B cell (primary cell): ENCODE data around the gene PACSIN2. TPM values are rescaled to one million over a fixed set of nuclear protein-coding genes. Genes with fewer than 3 reads are reported as not detected.
A peak's percentile ranks its signal among the peaks of the same experiment; 100 is the strongest.

Source experiments
- ATAC-seq: fragments of 200-7000 bp; cut with Tn5 transposase; one replicate; pipeline ENCODE4 v1.10.0; 2021; ENCODE audit warnings: low read depth, mild to moderate bottlenecking, moderate number of reproducible peaks, moderate library complexity
- CTCF ChIA-PET: fragments of 350-600 bp; sonication (Branson Sonifier 250); formaldehyde crosslinking; loops from one replicate; lab custom pipeline; 2021; ENCODE audit warnings: antibody characterized with exemption, inconsistent platforms; lab: Charles Lee
- POLR2A ChIA-PET: fragments of 350-600 bp; sonication (Branson Sonifier 250); formaldehyde crosslinking; loops from one replicate; lab custom pipeline; 2021; ENCODE audit warnings: antibody characterized with exemption; lab: Charles Lee
- DNase-seq: peaks from one replicate; pipeline ENCODE4 v3.0.0; 2013
- H2AFZ ChIP-seq: 2 replicates; pipeline ENCODE4 v1.6.1; 2012; ENCODE audit warnings: mild to moderate bottlenecking, low read depth, low read length; ENCODE audit not compliant: insufficient read depth, poor library complexity, severe bottlenecking
- H3K27ac ChIP-seq, 2 donors: 1 replicate in 1 of 2; 2 replicates in 1 of 2; pipeline ENCODE4 v1.5.1; 2012 to 2013; ENCODE audit warnings: low read length in 2 of 2, mild to moderate bottlenecking in 2 of 2, moderate library complexity in 1 of 2
- H3K27me3 ChIP-seq, 4 experiments: fragments of 200-600 bp in 1 of 4; sonication (generic) in 1 of 4; replicated peaks in 1 of 4; 1 replicate in 2 of 4; 2 replicates in 2 of 4; pipeline versions ENCODE4 v1.6.1 to v1.7.0; 2013 to 2016; ENCODE audit warnings: low read length in 3 of 4, mild to moderate bottlenecking in 2 of 4, mixed read lengths in 1 of 4, moderate library complexity in 1 of 4; ENCODE audit not compliant: insufficient read depth in 4 of 4, control insufficient read depth in 3 of 4; ENCODE audit errors: control extremely low read depth in 1 of 4
- H3K36me3 ChIP-seq, 2 experiments: replicated peaks in 1 of 2; 1 replicate in 1 of 2; 2 replicates in 1 of 2; pipeline versions ENCODE4 v1.6.1 to v1.7.1; 2013; ENCODE audit warnings: low read length in 1 of 2; ENCODE audit not compliant: insufficient read depth in 2 of 2, control insufficient read depth in 1 of 2; ENCODE audit errors: control extremely low read depth in 1 of 2, extremely low read depth in 1 of 2
- H3K4me1 ChIP-seq, 2 donors: fragments of 200-600 bp in 1 of 2; sonication (generic) in 1 of 2; 1 replicate in 1 of 2; 2 replicates in 1 of 2; pipeline versions ENCODE4 v1.5.1 to v1.6.1; 2013 to 2017; ENCODE audit warnings: low read length in 2 of 2; ENCODE audit not compliant: control insufficient read depth in 2 of 2, insufficient read depth in 2 of 2
- H3K4me2 ChIP-seq: replicated peaks from 2 replicates; pipeline ENCODE3; 2012; ENCODE audit warnings: mild to moderate bottlenecking, low read depth, low read length; ENCODE audit not compliant: poor library complexity, severe bottlenecking
- H3K4me3 ChIP-seq, 5 experiments: fragments of 200-600 bp in 1 of 5; sonication (generic) in 1 of 5; 1 replicate in 3 of 5; 2 replicates in 2 of 5; pipeline versions ENCODE4 v1.5.1 to v1.7.0; 2011 to 2016; ENCODE audit warnings: low read length in 4 of 5, mild to moderate bottlenecking in 4 of 5, low read depth in 2 of 5, control low read depth in 1 of 5, moderate library complexity in 1 of 5; ENCODE audit not compliant: insufficient read depth in 1 of 5; ENCODE audit errors: control extremely low read depth in 1 of 5, extremely low read depth in 1 of 5
- H3K79me2 ChIP-seq: fragments of 200-600 bp; sonication (generic); one replicate; pipeline ENCODE4 v1.6.0; 2016; ENCODE audit warnings: low read length; ENCODE audit not compliant: control insufficient read depth, insufficient read depth
- H3K9ac ChIP-seq: fragments of 200-600 bp; sonication (generic); 2 replicates; pipeline ENCODE4 v1.6.1; 2017; ENCODE audit warnings: mild to moderate bottlenecking, low read length, moderate library complexity
- H3K9me3 ChIP-seq, 3 donors: one replicate each; pipeline versions ENCODE4 v1.6.1 to v1.7.1; 2013; ENCODE audit warnings: low read length in 2 of 3; ENCODE audit not compliant: control insufficient read depth in 2 of 3, insufficient read depth in 1 of 3; ENCODE audit errors: control extremely low read depth in 1 of 3
- H4K20me1 ChIP-seq: 2 replicates; pipeline ENCODE4 v1.6.0; 2012; ENCODE audit warnings: mild to moderate bottlenecking, low read length; ENCODE audit not compliant: insufficient read depth, control insufficient read depth, poor library complexity, severe bottlenecking
- H3K27ac Mint-ChIP-seq: one replicate; pipeline ENCODE4 v1.8.0; 2021; ENCODE audit warnings: mixed read lengths
- H3K27me3 Mint-ChIP-seq: one replicate; pipeline ENCODE4 v1.8.0; 2021; ENCODE audit warnings: mixed read lengths
- H3K4me1 Mint-ChIP-seq: one replicate; pipeline ENCODE4 v1.8.0; 2021; ENCODE audit warnings: mixed read lengths
- H3K4me3 Mint-ChIP-seq: one replicate; pipeline ENCODE4 v1.8.0; 2021; ENCODE audit warnings: mixed read lengths
- H3K9me3 Mint-ChIP-seq: one replicate; pipeline ENCODE4 v1.8.0; 2022; ENCODE audit warnings: mixed read lengths; ENCODE audit not compliant: insufficient read depth
- EZH2 ChIP-seq: IDR thresholded peaks from 2 replicates; pipeline ENCODE4 v1.6.1; 2012; ENCODE audit warnings: borderline replicate concordance, low read depth, mild to moderate bottlenecking, moderate library complexity, low read length; ENCODE audit not compliant: insufficient read depth, poor library complexity, severe bottlenecking
- WGBS: methylation state at CpG from one replicate; pipeline ENCODE4 v1.1.5; 2013; ENCODE audit warnings: missing lambda C conversion rate; ENCODE audit not compliant: insufficient coverage; 5-methylcytosine and 5-hydroxymethylcytosine counted together
- intact Hi-C: fragments of 100-400 bp; cut with micrococcal nuclease; formaldehyde crosslinking; loops from one replicate; pipeline ENCODE4 v1.10.0; 2022
- polyA plus RNA-seq: library from polyadenylated mRNA; depleted of rRNA; stranded (reverse); fragments of >200 nt; gene quantifications from 2 replicates; pipeline ENCODE4 v1.2.3, GENCODE V29; 2012
- total RNA-seq, 2 donors: library from RNA; stranded (reverse); fragments of 120-200 nt in 1 of 2; gene quantifications; 1 replicate in 1 of 2; 2 replicates in 1 of 2; pipeline versions ENCODE4 v1.2.3 to v1.2.4, GENCODE V29; 2013 to 2022
- TF ChIP-seq, protein P1 (sequence below): fragments of 200-600 bp; IDR thresholded peaks from one replicate; pipeline ENCODE4 v1.8.0; 2022; ENCODE audit warnings: antibody characterized with exemption, mild to moderate bottlenecking

PACSIN2 gene
- total and polyA plus RNA-seq, 2 donors (not counting 1 experiment from before 2014, with no cell fraction given), result 26.9 to 59.3 TPM

GRCh38 chr22:43006016-43006505, 8.9 kb downstream of the PACSIN2 start:
- ChIA-PET CTCF (interaction anchor here (2.2 kb wide), 1 partner anchor 138 kb away, joined by 6 read pairs; no protein-coding TSS in a partner anchor), POLR2A (no interaction called here)
- Mint-ChIP-seq H3K27ac (no peak overlapping the region), H3K4me3 (no peak overlapping the region), H3K27me3 (no peaks in the 10 kb centered on the region), H3K4me1 (peaks cover 68% of the 10 kb centered on the region), H3K9me3 (no peaks in the 10 kb centered on the region)
- intact Hi-C loops, result no loop called here
- H3K9ac ChIP-seq, result no peak overlapping the region
- WGBS, result no CpG with 5 or more reads among the region's 5 CpGs
- H3K4me3 ChIP-seq, result no peak overlapping the region
- DNase-seq (no peak), ATAC-seq (no peak)
- H3K9me3 ChIP-seq, result no peaks in the 10 kb centered on the region
- no peaks in the 10 kb centered on the region for H3K36me3 ChIP-seq
- no peak for TF ChIP-seq EZH2
- H3K4me2 ChIP-seq, result no peak overlapping the region
- no peaks in the 10 kb centered on the region for H3K27me3 ChIP-seq
- peaks cover 35 to 41% of the 10 kb centered on the region in 2 donors for H3K4me1 ChIP-seq
- peaks cover 98% of the 10 kb centered on the region for H3K79me2 ChIP-seq
- peaks cover 92% of the 10 kb centered on the region for H4K20me1 ChIP-seq
- no peak overlapping the region for H3K27ac ChIP-seq
- H2AFZ ChIP-seq, result no peak overlapping the region

- Histone ChIP-seq H3K79me2 (peaks cover 98% of the 10 kb centered on the region), H3K9ac (no peak overlapping the region), H2AFZ (no peak overlapping the region), H3K9me3 (no peaks in the 10 kb centered on the region), H3K4me1 (peaks cover 39 to 45% of the 10 kb centered on the region in 2 donors), H3K27me3 (no peaks in the 10 kb centered on the region), H3K4me2 (peak overlapping the region; percentile 4), H3K27ac (no peak overlapping the region), H4K20me1 (peaks cover 93% of the 10 kb centered on the region), H3K36me3 (no peaks in the 10 kb centered on the region), H3K4me3 (no peak overlapping the region)
- DNase-seq (no peak), ATAC-seq (no peak)
- ChIA-PET CTCF (interaction anchor here (2.0 to 2.2 kb wide), 2 partner anchors 10 to 137 kb away, joined by 6 to 9 read pairs; partner anchors contain the start of gene PACSIN2), POLR2A (no interaction called here)
- Mint-ChIP-seq H3K4me1 (peaks cover 73% of the 10 kb centered on the region), H3K27me3 (no peaks in the 10 kb centered on the region), H3K27ac (no peak overlapping the region), H3K4me3 (no peak overlapping the region), H3K9me3 (no peaks in the 10 kb centered on the region)
- intact Hi-C loops, result no loop called here
- TF ChIP-seq, protein P1, sequence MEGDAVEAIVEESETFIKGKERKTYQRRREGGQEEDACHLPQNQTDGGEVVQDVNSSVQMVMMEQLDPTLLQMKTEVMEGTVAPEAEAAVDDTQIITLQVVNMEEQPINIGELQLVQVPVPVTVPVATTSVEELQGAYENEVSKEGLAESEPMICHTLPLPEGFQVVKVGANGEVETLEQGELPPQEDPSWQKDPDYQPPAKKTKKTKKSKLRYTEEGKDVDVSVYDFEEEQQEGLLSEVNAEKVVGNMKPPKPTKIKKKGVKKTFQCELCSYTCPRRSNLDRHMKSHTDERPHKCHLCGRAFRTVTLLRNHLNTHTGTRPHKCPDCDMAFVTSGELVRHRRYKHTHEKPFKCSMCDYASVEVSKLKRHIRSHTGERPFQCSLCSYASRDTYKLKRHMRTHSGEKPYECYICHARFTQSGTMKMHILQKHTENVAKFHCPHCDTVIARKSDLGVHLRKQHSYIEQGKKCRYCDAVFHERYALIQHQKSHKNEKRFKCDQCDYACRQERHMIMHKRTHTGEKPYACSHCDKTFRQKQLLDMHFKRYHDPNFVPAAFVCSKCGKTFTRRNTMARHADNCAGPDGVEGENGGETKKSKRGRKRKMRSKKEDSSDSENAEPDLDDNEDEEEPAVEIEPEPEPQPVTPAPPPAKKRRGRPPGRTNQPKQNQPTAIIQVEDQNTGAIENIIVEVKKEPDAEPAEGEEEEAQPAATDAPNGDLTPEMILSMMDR, result no peak
- TF ChIP-seq EZH2, result no peak
- 94% methylated on average over 2 of the region's 2 CpGs for WGBS
Observed at GRCh38 chr22:43005106-43005505, 9.8 kb downstream of the PACSIN2 start.
